K562 (cell line): ENCODE results near the gene TMCO4. TPM values are rescaled to one million over a fixed set of nuclear protein-coding genes. Genes with fewer than 3 reads are reported as not detected.

Source experiments
- ATAC-seq: fragments of 200-7000 bp; cut with Tn5 transposase; 3 replicates; pipeline ENCODE4 v1.9.1; 2020; ENCODE audit warnings: moderate library complexity
- BruUV-seq: library from RNA; stranded (reverse); fragments of 400-500 nt; replicated peaks from 2 replicates; lab custom pipeline; 2021; lab: Mats Ljungman, UMichigan
- CTCF ChIA-PET: fragments of 300-600 bp; formaldehyde crosslinking; extraction: SDS; loops from one replicate; lab custom pipeline; 2021; ENCODE audit warnings: low intra/inter-chr PET ratio; lab: Yijun Ruan, JAX
- POLR2A ChIA-PET: fragments of 300-600, 350-650 bp; sonication (Branson Sonifier 250); formaldehyde crosslinking; extraction: SDS; loops from one replicate; lab custom pipeline; 2021; ENCODE audit warnings: antibody characterized with exemption, inconsistent platforms; lab: Yijun Ruan, JAX
- DNase-seq, 4 experiments: peaks; one replicate each; pipeline versions ENCODE4 v3.0.0 to v3.0.0-alpha.2; 2011 to 2018; ENCODE audit warnings: low spot score in 3 of 4, mixed read lengths in 3 of 4; ENCODE audit errors: extremely low read depth in 1 of 4
- FAIRE-seq: peaks from 2 replicates; lab custom pipeline; 2011; peaks lifted over from hg19 to GRCh38; lab: Jason Lieb, UNC
- H2AFZ ChIP-seq: 2 replicates; pipeline ENCODE4 v1.6.0; 2011; ENCODE audit warnings: low read depth, low read length, control low read depth, inconsistent platforms
- H3K27ac ChIP-seq: fragments of 200-600 bp; 3 replicates; pipeline ENCODE4 v1.8.0; 2011; ENCODE audit warnings: low read depth, mild to moderate bottlenecking, control low read depth, inconsistent platforms, low read length, moderate library complexity, mixed read lengths; ENCODE audit errors: extremely low read depth
- H3K27me3 ChIP-seq, 2 experiments: fragments of 300-600 bp in 1 of 2; 2 replicates in 1 of 2; 3 replicates in 1 of 2; pipeline versions ENCODE4 v1.6.0 to v1.8.0; 2011; ENCODE audit warnings: inconsistent platforms in 2 of 2, low read length in 2 of 2, mild to moderate bottlenecking in 1 of 2, mixed read lengths in 1 of 2, moderate library complexity in 1 of 2; ENCODE audit not compliant: control insufficient read depth in 2 of 2, insufficient read depth in 2 of 2
- H3K36me3 ChIP-seq: fragments of 300-600 bp; 3 replicates; pipeline ENCODE4 v1.8.0; 2011; ENCODE audit warnings: mild to moderate bottlenecking, low read length, inconsistent platforms; ENCODE audit not compliant: control insufficient read depth, insufficient read depth
- H3K4me1 ChIP-seq, 2 experiments: fragments of 200-600 bp in 1 of 2; replicated peaks in 1 of 2; 2 replicates in 1 of 2; 3 replicates in 1 of 2; pipeline versions ENCODE4 v1.5.1 to v1.8.0; 2011; ENCODE audit warnings: inconsistent platforms in 2 of 2, low read length in 2 of 2, mild to moderate bottlenecking in 1 of 2, mixed read lengths in 1 of 2, moderate library complexity in 1 of 2; ENCODE audit not compliant: control insufficient read depth in 2 of 2, insufficient read depth in 2 of 2
- H3K4me2 ChIP-seq: 2 replicates; pipeline ENCODE4 v1.6.1; 2011; ENCODE audit warnings: low read length, control low read depth, inconsistent platforms, mixed read lengths; ENCODE audit not compliant: insufficient read depth
- H3K4me3 ChIP-seq: fragments of 200-600 bp; sonication (generic), shearing (Covaris generic); 2 replicates; pipeline ENCODE4 v1.5.1; 2016; ENCODE audit warnings: control low read depth, inconsistent platforms
- H3K79me2 ChIP-seq: fragments of 200-600 bp; 3 replicates; pipeline ENCODE4 v1.8.0; 2011; ENCODE audit warnings: low read length, inconsistent platforms; ENCODE audit not compliant: control insufficient read depth, insufficient read depth
- H3K9ac ChIP-seq, 2 experiments: 2 replicates each; pipeline versions ENCODE4 v1.6.0 to v1.6.1; 2011; ENCODE audit warnings: low read depth in 2 of 2, low read length in 2 of 2, control low read depth in 1 of 2, inconsistent platforms in 1 of 2, mild to moderate bottlenecking in 1 of 2, mixed read lengths in 1 of 2; ENCODE audit not compliant: insufficient read depth in 1 of 2
- H3K9me1 ChIP-seq: one replicate; pipeline ENCODE4 v1.6.0; 2011; ENCODE audit warnings: inconsistent platforms, mild to moderate bottlenecking, low read length, moderate library complexity; ENCODE audit not compliant: control insufficient read depth, insufficient read depth
- H3K9me3 ChIP-seq: replicated peaks from 2 replicates; pipeline ENCODE4 v1.5.1; 2011; ENCODE audit warnings: low read depth, low read length, inconsistent platforms; ENCODE audit not compliant: control insufficient read depth, insufficient read depth
- H4K20me1 ChIP-seq: replicated peaks from 2 replicates; pipeline ENCODE4 v1.6.1; 2011; ENCODE audit warnings: low read length, inconsistent platforms, mixed read lengths; ENCODE audit not compliant: control insufficient read depth, insufficient read depth
- ADNP ChIP-seq: fragments of 200-800 bp; sonication (Bioruptor generic); IDR thresholded peaks from 2 replicates; pipeline ENCODE4 v1.6.1; 2016; ENCODE audit warnings: missing genetic modification characterization, missing compliant biosample characterization
- C11orf30 ChIP-seq: fragments of 450-650 bp; IDR thresholded peaks from 2 replicates; pipeline ENCODE4 v1.6.1; 2016; ENCODE audit warnings: low read depth, mild to moderate bottlenecking
- CBFA2T2 ChIP-seq: fragments of 450-650 bp; conservative IDR thresholded peaks from 2 replicates; pipeline ENCODE4 v1.6.1; 2017; ENCODE audit warnings: mild to moderate bottlenecking
- ELF4 ChIP-seq: fragments of 450-650 bp; formaldehyde crosslinking; IDR thresholded peaks from 2 replicates; pipeline ENCODE4 v1.4.0; 2022; ENCODE audit warnings: missing genetic modification characterization
- MIER1 ChIP-seq: fragments of 450-650 bp; IDR thresholded peaks from 2 replicates; pipeline ENCODE4 v1.6.1; 2016; ENCODE audit warnings: antibody characterized with exemption, mild to moderate bottlenecking, low read depth
- POLR2B ChIP-seq: fragments of 450-650 bp; IDR thresholded peaks from 2 replicates; pipeline ENCODE4 v1.6.1; 2018; ENCODE audit warnings: low read depth; ENCODE audit not compliant: partially characterized antibody
- POLR2G ChIP-seq: fragments of 200-400 bp; formaldehyde crosslinking; IDR thresholded peaks from 2 replicates; pipeline ENCODE4 v1.6.1; 2017; ENCODE audit warnings: low read depth, mild to moderate bottlenecking, antibody characterized with exemption, low read length, moderate library complexity
- PREB ChIP-seq: sonication (generic); formaldehyde crosslinking; IDR thresholded peaks from 2 replicates; pipeline ENCODE4 v1.8.1; 2023; ENCODE audit warnings: mild to moderate bottlenecking, missing genetic modification reagents
- RAD21 ChIP-seq, 2 experiments: fragments of 250-450 bp in 1 of 2; fragments of 450-650 bp in 1 of 2; sonication (Bioruptor Pico) in 1 of 2; formaldehyde crosslinking in 1 of 2; IDR thresholded peaks in 1 of 2; conservative IDR thresholded peaks in 1 of 2; 2 replicates each; pipeline versions ENCODE4 v1.4.0 to v1.8.0; 2020 to 2022; ENCODE audit warnings: mild to moderate bottlenecking in 2 of 2, moderate library complexity in 1 of 2
- RBM25 ChIP-seq: fragments of 200-400 bp; formaldehyde crosslinking; IDR thresholded peaks from 2 replicates; pipeline ENCODE4 v1.6.1; 2018; ENCODE audit warnings: low read length, low read depth, moderate library complexity; ENCODE audit not compliant: severe bottlenecking
- SAFB ChIP-seq: fragments of 200-400 bp; formaldehyde crosslinking; IDR thresholded peaks from 2 replicates; pipeline ENCODE4 v1.6.1; 2017; ENCODE audit warnings: low read depth, low read length, borderline replicate concordance
- SMAD3 ChIP-seq: fragments of 450-650 bp; formaldehyde crosslinking; conservative IDR thresholded peaks from 2 replicates; pipeline ENCODE4 v1.4.0; 2020; ENCODE audit warnings: mild to moderate bottlenecking
- U2AF1 ChIP-seq: fragments of 200-400 bp; formaldehyde crosslinking; optimal IDR thresholded peaks from 2 replicates; pipeline ENCODE3; 2017; ENCODE audit warnings: mild to moderate bottlenecking, low read depth, low read length, moderate library complexity
- USF1 ChIP-seq: sonication (generic); formaldehyde crosslinking; IDR thresholded peaks from 2 replicates; pipeline ENCODE4 v1.9.0; 2022; ENCODE audit warnings: mild to moderate bottlenecking, missing genetic modification reagents
- ZNF324 ChIP-seq: fragments of 250-450 bp; sonication (Bioruptor Pico); IDR thresholded peaks from 2 replicates; pipeline ENCODE4 v1.4.0; 2020; ENCODE audit warnings: mild to moderate bottlenecking
- WGBS: fragments of 100-300 bp; shearing (Covaris generic); methylation state at CpG from one replicate; pipeline ENCODE4 v1.1.6; 2016; ENCODE audit warnings: low coverage, mixed read lengths; ENCODE audit not compliant: insufficient coverage; ENCODE audit errors: missing lambda C conversion rate; 5-methylcytosine and 5-hydroxymethylcytosine counted together
- in situ Hi-C: fragments of 300-500 bp; cut with MboI; formaldehyde crosslinking; loops from 4 replicates; pipeline ENCODE4 v1.15.0; 2018; ENCODE audit warnings: inconsistent platforms, mixed read lengths
- intact Hi-C: fragments of 100-400 bp; cut with micrococcal nuclease; formaldehyde crosslinking; loops from 2 replicates; pipeline ENCODE4 v1.14.2; 2022
- polyA plus RNA-seq, 8 experiments: library from polyadenylated mRNA; depleted of rRNA in 4 of 8; stranded (reverse) in 5 of 8; unstranded in 3 of 8; fragments of >200 nt; fragmentation: Nextera tagmentation in 2 of 8; fragmentation: Illumina TruSeq in 1 of 8; extraction: Ambion mirVana in 2 of 8; extraction: Trizol in 1 of 8; gene quantifications; 2 replicates each; pipeline versions ENCODE4 v1.2.1 to v1.2.3, GENCODE V29; 2011 to 2014; ENCODE audit warnings: inconsistent platforms in 1 of 8, missing spikeins in 1 of 8
- total RNA-seq, 7 experiments: library from RNA; depleted of rRNA in 6 of 7; stranded (reverse); fragments of >200 nt in 6 of 7; fragmentation: Illumina TruSeq in 2 of 7; extraction: Trizol in 2 of 7; gene quantifications; 2 replicates each; pipeline versions ENCODE4 v1.2.1 to v1.2.3, GENCODE V29; 2011 to 2021; ENCODE audit warnings: low replicate concordance in 1 of 7
- TF ChIP-seq, protein P1 (sequence below): sonication (generic); formaldehyde crosslinking; IDR thresholded peaks from 2 replicates; pipeline ENCODE4 v1.5.0; 2020; ENCODE audit warnings: missing genetic modification reagents
- TF ChIP-seq, protein P2 (sequence below), 2 experiments: IDR thresholded peaks in 1 of 2; conservative IDR thresholded peaks in 1 of 2; 2 replicates each; pipeline ENCODE4 v1.6.1; 2016; ENCODE audit warnings: low read depth in 2 of 2, mild to moderate bottlenecking in 1 of 2, missing compliant biosample characterization in 1 of 2, missing genetic modification characterization in 1 of 2, moderate library complexity in 1 of 2

The TMCO4 gene
- total and polyA plus RNA-seq, 9 of the 15 experiments (the other 6 are each of a cell fraction or from before 2014, with no cell fraction given) = 0.06 to 2.1 (median 1.2) TPM

DNA sequence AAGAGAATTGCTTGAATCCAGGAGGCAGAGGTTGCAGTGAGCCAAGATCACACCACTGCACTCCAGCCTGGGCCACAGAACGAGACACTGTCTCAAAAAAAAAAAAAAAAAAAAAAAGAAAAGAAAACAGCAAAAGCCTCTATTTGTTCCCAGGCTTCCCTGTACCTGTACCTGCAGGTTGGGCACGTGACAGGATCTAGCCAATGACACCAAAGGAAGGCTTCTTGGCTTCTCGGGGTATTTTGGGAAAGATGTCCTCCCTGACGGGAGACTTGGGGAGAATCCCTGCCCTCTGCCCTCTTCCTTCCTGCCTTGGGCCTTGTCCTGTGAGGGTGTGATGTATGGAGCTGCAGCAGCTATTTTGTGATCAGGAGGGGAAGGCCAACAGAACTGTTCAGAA is 22.8 kb downstream of the TMCO4 start:
- CTCF ChIA-PET = no interaction called here
- TF ChIP-seq PREB (no peak), SAFB (no peak), ADNP (tag) (no peak), POLR2G (no peak), MIER1 (no peak), ZNF324 (CRISPR knock-in tag) (no peak), C11orf30 (no peak), RAD21 (CRISPR knock-in tag; conservative IDR thresholded peaks at IDR 0.05 in 1 of 2, IDR thresholded peaks at IDR 0.05 in 1 of 2) (no peak), CBFA2T2 (0 out of 2 replicates have a peak, but pooled peaks have one; percentile 14), POLR2B (no peak), USF1 (CRISPR knock-in tag) (peak; percentile 75), SMAD3 (CRISPR knock-in tag) (no peak), RBM25 (peak; percentile 72), ELF4 (CRISPR knock-in tag) (no peak), U2AF1 (no peak)
- TF ChIP-seq, protein P1, sequence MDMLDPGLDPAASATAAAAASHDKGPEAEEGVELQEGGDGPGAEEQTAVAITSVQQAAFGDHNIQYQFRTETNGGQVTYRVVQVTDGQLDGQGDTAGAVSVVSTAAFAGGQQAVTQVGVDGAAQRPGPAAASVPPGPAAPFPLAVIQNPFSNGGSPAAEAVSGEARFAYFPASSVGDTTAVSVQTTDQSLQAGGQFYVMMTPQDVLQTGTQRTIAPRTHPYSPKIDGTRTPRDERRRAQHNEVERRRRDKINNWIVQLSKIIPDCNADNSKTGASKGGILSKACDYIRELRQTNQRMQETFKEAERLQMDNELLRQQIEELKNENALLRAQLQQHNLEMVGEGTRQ (CRISPR knock-in tag) = peak; percentile 80
- TF ChIP-seq, protein P2, sequence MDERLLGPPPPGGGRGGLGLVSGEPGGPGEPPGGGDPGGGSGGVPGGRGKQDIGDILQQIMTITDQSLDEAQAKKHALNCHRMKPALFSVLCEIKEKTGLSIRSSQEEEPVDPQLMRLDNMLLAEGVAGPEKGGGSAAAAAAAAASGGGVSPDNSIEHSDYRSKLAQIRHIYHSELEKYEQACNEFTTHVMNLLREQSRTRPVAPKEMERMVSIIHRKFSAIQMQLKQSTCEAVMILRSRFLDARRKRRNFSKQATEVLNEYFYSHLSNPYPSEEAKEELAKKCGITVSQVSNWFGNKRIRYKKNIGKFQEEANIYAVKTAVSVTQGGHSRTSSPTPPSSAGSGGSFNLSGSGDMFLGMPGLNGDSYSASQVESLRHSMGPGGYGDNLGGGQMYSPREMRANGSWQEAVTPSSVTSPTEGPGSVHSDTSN (CRISPR knock-in tag; IDR thresholded peaks at IDR 0.05; ENCODE audit: low read depth) = no peak
- TF ChIP-seq, protein P2 (tag; conservative IDR thresholded peaks at IDR 0.05; ENCODE audit: low read depth) = no peak

More for the DNA sequence above, 22.8 kb downstream of the TMCO4 start:
- no peak overlapping the region for H3K27ac ChIP-seq
- BruUV-seq = no TSS peak
- no peaks in the 10 kb centered on the region for H3K4me1 ChIP-seq
- H3K27me3 ChIP-seq = peaks cover 13 to 42% of the 10 kb centered on the region in 2 experiments; a peak in 4 of 5 replicates
- intact Hi-C loops = no loop called here
- H3K9ac ChIP-seq = no peak overlapping the region
- no peak overlapping the region for H3K4me3 ChIP-seq
- no peak overlapping the region for H3K4me2 ChIP-seq
- H3K36me3 ChIP-seq = no peaks in the 10 kb centered on the region
- ATAC-seq = no peak
- POLR2A ChIA-PET = interaction anchor here (0.6 kb wide), 1 partner anchor 34 kb away, joined by 3 read pairs; no protein-coding TSS in a partner anchor
- H3K9me1 ChIP-seq = no peaks in the 10 kb centered on the region
- peak in 2 of 4 experiments; percentile 41 to 44 for DNase-seq
- no peaks in the 10 kb centered on the region for H3K9me3 ChIP-seq
- WGBS = 19% methylated on average over 4 of the region's 4 CpGs
- no peaks in the 10 kb centered on the region for H3K79me2 ChIP-seq
- H2AFZ ChIP-seq = no peak overlapping the region
- FAIRE-seq = no peak
- in situ Hi-C loops = no loop called here
- no peaks in the 10 kb centered on the region; the same call in 1 of the 2 replicates for H4K20me1 ChIP-seq
